Right lobe of liver (tissue), 6 donors: Measurements from ENCODE around the gene BBS4. TPM values are rescaled to one million over a fixed set of nuclear protein-coding genes. Genes with fewer than 3 reads are reported as not detected.
"Not testable (repeated sequence)": the region's sequence is repeated elsewhere in the genome, so short reads cannot be mapped to it uniquely, and the experiment has no call there.

Experiments
- ATAC-seq, 4 donors: fragments of 200-7000 bp; cut with Tn5 transposase; one replicate each; pipeline ENCODE4 v1.9.1; 2020; ENCODE audit warnings: mild to moderate bottlenecking in 4 of 4, moderate library complexity in 4 of 4
- DNase-seq, 3 donors: peaks; one replicate each; pipeline ENCODE4 v3.0.0-alpha.2; 2020
- H3K27ac ChIP-seq, 3 donors: fragments of 200-600 bp; one replicate each; pipeline ENCODE4 v1.8.0; 2022
- H3K27me3 ChIP-seq, 2 donors: fragments of 200-600 bp; one replicate each; pipeline ENCODE4 v1.8.0; 2022
- H3K36me3 ChIP-seq, 4 donors: fragments of 200-600 bp; sonication (generic) in 1 of 4; one replicate each; pipeline versions ENCODE4 v1.5.1 to v1.8.0; 2017 to 2022; ENCODE audit warnings: control low read depth in 1 of 4
- H3K4me1 ChIP-seq, 4 donors: fragments of 200-600 bp; sonication (generic) in 1 of 4; one replicate each; pipeline versions ENCODE4 v1.5.1 to v1.8.0; 2017 to 2022; ENCODE audit warnings: control low read depth in 1 of 4
- H3K4me3 ChIP-seq, 3 donors: fragments of 200-600 bp; one replicate each; pipeline ENCODE4 v1.8.0; 2022
- H3K9me3 ChIP-seq, 4 donors: fragments of 200-600 bp; sonication (generic) in 1 of 4; one replicate each; pipeline versions ENCODE4 v1.5.1 to v1.8.0; 2017 to 2022; ENCODE audit warnings: control low read depth in 1 of 4
- CTCF ChIP-seq, 4 donors: fragments of 200-600 bp in 3 of 4; fragments of 450-650 bp in 1 of 4; IDR thresholded peaks; one replicate each; pipeline versions ENCODE4 v1.5.1 to v1.8.0; 2016 to 2022; ENCODE audit warnings: antibody characterized with exemption in 4 of 4, mild to moderate bottlenecking in 2 of 4
- POLR2A ChIP-seq: fragments of 450-650 bp; IDR thresholded peaks from one replicate; pipeline ENCODE4 v1.6.1; 2017; ENCODE audit warnings: antibody characterized with exemption, mild to moderate bottlenecking
- WGBS: methylation state at CpG from one replicate; pipeline ENCODE4 v1.1.6; 2018; ENCODE audit warnings: low coverage, low lambda C conversion rate; ENCODE audit not compliant: insufficient coverage; ENCODE audit errors: missing lambda C conversion rate; 5-methylcytosine and 5-hydroxymethylcytosine counted together
- intact Hi-C, 2 donors: fragments of 100-400 bp; cut with DNase I; formaldehyde crosslinking; loops; one replicate each; pipeline versions ENCODE4 v1.11.2 to v1.14.1; 2022
- total RNA-seq, 6 experiments: library from RNA; depleted of rRNA in 2 of 6; stranded (reverse); fragments of >200 nt in 2 of 6; fragmentation: NEBNext Ultra II Directional in 3 of 6; extraction: Animal tissue kit (Norgen Biotek cat#: 25700) in 3 of 6; gene quantifications; one replicate each; pipeline versions ENCODE4 v1.1.0 to v1.2.4, GENCODE V29; 2016 to 2023
- donor health status: DM: no; HTN: yes; CAD: no.
- donor health status: DM: no; HTN: no; CAD: no.
- donor health status: DM: no; HTN: no; CAD: no.
- donor health status: DM: no; HTN: yes; CAD: no.
- donor health status: DM: no; HTN: yes; CAD: no.

Gene BBS4
- total RNA-seq, 6 experiments from 2014 or later: 6.0 to 24.1 (median 9.5) TPM

- intact Hi-C loops, H3K9me3 ChIP-seq, H3K36me3 ChIP-seq, H3K27ac ChIP-seq, H3K4me1 ChIP-seq, H3K27me3 ChIP-seq, ATAC-seq, DNase-seq, H3K4me3 ChIP-seq: not testable (repeated sequence)
- 80% methylated on average over 5 of the region's 11 CpGs for WGBS
Observed at GRCh38 chr15:72665706-72666105, 20.3 kb upstream of the BBS4 start.

- intact Hi-C loops: loop anchor here in 1 of 2 donors (10.0 kb wide), 1 partner anchor 355 kb away; no protein-coding TSS in a partner anchor
- not testable (repeated sequence) for H3K36me3 ChIP-seq, H3K27me3 ChIP-seq, H3K4me3 ChIP-seq, H3K9me3 ChIP-seq, ATAC-seq, DNase-seq, H3K27ac ChIP-seq, H3K4me1 ChIP-seq
- WGBS: 90% methylated on average over 3 of the region's 6 CpGs
Observed at GRCh38 chr15:72669803-72670202, 16.2 kb upstream of the BBS4 start.

GRCh38 chr15:72670656-72671352 is 15.2 kb upstream of the BBS4 start:
- 4% methylated on average over 7 of the region's 8 CpGs for WGBS
- H3K36me3 ChIP-seq, H3K9me3 ChIP-seq, H3K4me1 ChIP-seq, H3K27me3 ChIP-seq: not testable (repeated sequence)
- ATAC-seq (peak; percentile 99 to 100 (median 100)), DNase-seq (peak; percentile 88 to 91 (median 89))
- peak; percentile 59 to 87 (median 66) for TF ChIP-seq CTCF (IDR thresholded peaks at IDR 0.05)
- intact Hi-C loops: loop anchor here in 1 of 2 donors (10.0 kb wide), 1 partner anchor 356 kb away; no protein-coding TSS in a partner anchor
- peak overlapping the region in 2 of 3 donors; percentile 62 to 76 for H3K27ac ChIP-seq
- peak overlapping the region in 2 of 3 donors; percentile 26 to 47 for H3K4me3 ChIP-seq

GRCh38 chr15:72671525-72671924 is 14.5 kb upstream of the BBS4 start:
- WGBS: 31% methylated on average over 3 of the region's 3 CpGs
- TF ChIP-seq CTCF (IDR thresholded peaks at IDR 0.05) (no peak), POLR2A (no peak)
- intact Hi-C loops: loop anchor here in 1 of 2 donors (10.0 kb wide), 1 partner anchor 357 kb away; no protein-coding TSS in a partner anchor
- Histone ChIP-seq H3K27ac (no peak overlapping the region), H3K36me3 (no peaks in the 10 kb centered on the region), H3K9me3 (no peaks in the 10 kb centered on the region), H3K4me1 (no peaks in the 10 kb centered on the region), H3K4me3 (no peak overlapping the region), H3K27me3 (no peaks in the 10 kb centered on the region)
- DNase-seq (no peak), ATAC-seq (no peak)

GRCh38 chr15:72676838-72677237 is 9.2 kb upstream of the BBS4 start:
- Histone ChIP-seq H3K4me1 (no peaks in the 10 kb centered on the region), H3K36me3 (no peaks in the 10 kb centered on the region), H3K27ac (no peak overlapping the region), H3K27me3 (no peaks in the 10 kb centered on the region), H3K9me3 (no peaks in the 10 kb centered on the region), H3K4me3 (no peak overlapping the region)
- ATAC-seq (no peak), DNase-seq (no peak)
- intact Hi-C loops: loop anchor here in 1 of 2 donors (10.0 kb wide), 1 partner anchor 362 kb away; no protein-coding TSS in a partner anchor
- 78% methylated on average over 3 of the region's 4 CpGs for WGBS
- TF ChIP-seq POLR2A (no peak), CTCF (IDR thresholded peaks at IDR 0.05) (no peak)
